ENCODE results near the gene PTDSS2. TPM values are rescaled to one million over a fixed set of nuclear protein-coding genes. Genes with fewer than 3 reads are reported as not detected.
A peak's percentile ranks its signal among the peaks of the same experiment; 100 is the strongest.
"Not testable (repeated sequence)": the region's sequence is repeated elsewhere in the genome, so short reads cannot be mapped to it uniquely, and the experiment has no call there.

Gene PTDSS2
- total and polyA plus RNA-seq, 2 of the 4 experiments (the other 2 are of a cell fraction): 23.5 to 26.6 TPM

DNA sequence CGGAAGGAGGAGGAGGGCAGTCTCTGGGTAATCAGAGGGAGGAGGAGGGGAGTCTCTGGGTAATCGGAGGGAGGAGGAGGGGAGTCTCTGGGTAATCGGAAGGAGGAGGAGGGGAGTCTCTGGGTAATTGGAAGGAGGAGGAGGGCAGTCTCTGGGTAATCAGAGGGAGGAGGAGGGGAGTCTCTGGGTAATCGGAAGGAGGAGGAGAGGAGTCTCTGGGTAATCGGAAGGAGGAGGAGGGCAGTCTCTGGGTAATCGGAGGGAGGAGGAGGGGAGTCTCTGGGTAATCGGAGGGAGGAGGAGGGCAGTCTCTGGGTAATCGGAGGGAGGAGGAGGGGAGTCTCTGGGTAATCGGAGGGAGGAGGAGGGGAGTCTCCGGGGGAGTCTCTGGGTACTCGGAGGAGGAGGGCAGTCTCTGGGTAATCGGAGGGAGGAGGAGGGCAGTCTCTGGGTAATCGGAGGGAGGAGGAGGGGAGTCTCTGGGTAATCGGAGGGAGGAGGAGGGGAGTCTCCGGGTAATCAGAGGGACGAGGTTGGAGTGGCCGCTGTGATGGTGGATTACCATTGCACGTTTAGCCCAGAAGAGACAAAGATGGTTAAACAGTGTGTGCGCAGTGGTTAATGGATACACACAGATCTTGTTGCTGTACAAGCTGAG, 19.1 kb downstream of the PTDSS2 start:
- peak overlapping the region; percentile 91 for H3K9ac ChIP-seq (ENCODE audit: low read depth, low read length)
- peak overlapping the region; percentile 99 for H3K27ac ChIP-seq (ENCODE audit: insufficient read depth, low read length)
- H4K20me1 ChIP-seq (ENCODE audit: insufficient read depth, low read length); BruUV-seq (replicated peaks); H3K9me3 ChIP-seq (ENCODE audit: control insufficient read depth, insufficient read depth, low read length); H3K27me3 ChIP-seq (ENCODE audit: control insufficient read depth, insufficient read depth, low read length); H3K36me3 ChIP-seq (ENCODE audit: control insufficient read depth, insufficient read depth, low read length); in situ Hi-C loops (cut with MboI; ENCODE audit: low sequenced_read_pairs); DNase-seq; POLR2A ChIA-PET (ENCODE audit: unreplicated experiment); dilution Hi-C loops (cut with HindIII; ENCODE audit: low sequenced_read_pairs, unreplicated experiment): not testable (repeated sequence)
- peak overlapping the region; percentile 79 for H2BK120ac ChIP-seq (ENCODE audit: low read depth, low read length)
- peak overlapping the region; percentile 98 for H3K18ac ChIP-seq (ENCODE audit: low read depth, low read length)
- peak overlapping the region; percentile 96 for H4K91ac ChIP-seq (ENCODE audit: insufficient read depth, low read depth, low read length)
- peak overlapping the region; percentile 71; the same call in 1 of the 2 replicates for H2BK20ac ChIP-seq (ENCODE audit: low read depth, low read length)
- H2AFZ ChIP-seq (replicated peaks; ENCODE audit: low read length, poor library complexity): peak overlapping the region; percentile 75
- peak overlapping the region; percentile 80 for H3K4me2 ChIP-seq (ENCODE audit: low read depth, low read length)
- H3K23ac ChIP-seq (ENCODE audit: low read depth, low read length): peak overlapping the region; percentile 98
- peak overlapping the region; percentile 99 for H4K8ac ChIP-seq (ENCODE audit: low read depth in 2 of 2, low read length in 2 of 2)
- H2AK9ac ChIP-seq (replicated peaks; ENCODE audit: low read depth, low read length, poor library complexity): peak overlapping the region; percentile 97
- peak overlapping the region; percentile 90 for H2BK5ac ChIP-seq (ENCODE audit: low read depth, low read length, poor library complexity, severe bottlenecking)
- CTCF ChIA-PET: interaction anchor here (0.8 kb wide), 1 partner anchor 36 kb away, joined by 5 read pairs; no protein-coding TSS in a partner anchor
- H3K14ac ChIP-seq (replicated peaks; ENCODE audit: low read depth, low read length): peak overlapping the region; percentile 99
- peak overlapping the region; percentile 6; the same call in 1 of the 2 replicates for H3K4me3 ChIP-seq (ENCODE audit: insufficient read depth, low read depth, low read length)
- peaks cover 17% of the 10 kb centered on the region for H3K4me1 ChIP-seq (ENCODE audit: control insufficient read depth, insufficient read depth, low read length)
- peaks cover 5 to 58% of the 10 kb centered on the region in 2 experiments; a peak in 3 of 4 replicates for H3K79me1 ChIP-seq (ENCODE audit: low read depth in 1 of 2, low read length in 2 of 2)
- peak overlapping the region; percentile 99 for H4K5ac ChIP-seq (ENCODE audit: low read depth, low read length)
- peak overlapping the region; percentile 57; the same call in 1 of the 2 replicates for H3K56ac ChIP-seq (ENCODE audit: extremely low read depth, insufficient read depth, low read length)
- intact Hi-C loops (cut with micrococcal nuclease): loop anchor here (2.0 kb wide), 1 partner anchor 18 kb away; the partner anchor contains the start of gene PTDSS2
- ATAC-seq (ENCODE audit: low read depth): peak; percentile 22; the same call in 1 of the 2 replicates
- peak overlapping the region; percentile 99 for H3K4ac ChIP-seq (ENCODE audit: low read depth, low read length)
- peaks cover 15% of the 10 kb centered on the region for H3K9me1 ChIP-seq (ENCODE audit: insufficient read depth, low read length)
- H2AK5ac ChIP-seq (ENCODE audit: low read depth, low read length): peak overlapping the region; percentile 98; the same call in 1 of the 2 replicates
- peak overlapping the region; percentile 71; the same call in 1 of the 3 replicates for H2BK15ac ChIP-seq (ENCODE audit: low read depth, low read length)
- 47% methylated on average over 10 of the region's 19 CpGs; no CpG with 5 or more reads in 1 of the 2 experiments for WGBS, 2 experiments (ENCODE audit: extremely low coverage in 2 of 2, insufficient read length in 1 of 2)
